Measurements from ENCODE around the gene ATG9B. TPM values are rescaled to one million over a fixed set of nuclear protein-coding genes. Genes with fewer than 3 reads are reported as not detected.

ATG9B gene, protein sequence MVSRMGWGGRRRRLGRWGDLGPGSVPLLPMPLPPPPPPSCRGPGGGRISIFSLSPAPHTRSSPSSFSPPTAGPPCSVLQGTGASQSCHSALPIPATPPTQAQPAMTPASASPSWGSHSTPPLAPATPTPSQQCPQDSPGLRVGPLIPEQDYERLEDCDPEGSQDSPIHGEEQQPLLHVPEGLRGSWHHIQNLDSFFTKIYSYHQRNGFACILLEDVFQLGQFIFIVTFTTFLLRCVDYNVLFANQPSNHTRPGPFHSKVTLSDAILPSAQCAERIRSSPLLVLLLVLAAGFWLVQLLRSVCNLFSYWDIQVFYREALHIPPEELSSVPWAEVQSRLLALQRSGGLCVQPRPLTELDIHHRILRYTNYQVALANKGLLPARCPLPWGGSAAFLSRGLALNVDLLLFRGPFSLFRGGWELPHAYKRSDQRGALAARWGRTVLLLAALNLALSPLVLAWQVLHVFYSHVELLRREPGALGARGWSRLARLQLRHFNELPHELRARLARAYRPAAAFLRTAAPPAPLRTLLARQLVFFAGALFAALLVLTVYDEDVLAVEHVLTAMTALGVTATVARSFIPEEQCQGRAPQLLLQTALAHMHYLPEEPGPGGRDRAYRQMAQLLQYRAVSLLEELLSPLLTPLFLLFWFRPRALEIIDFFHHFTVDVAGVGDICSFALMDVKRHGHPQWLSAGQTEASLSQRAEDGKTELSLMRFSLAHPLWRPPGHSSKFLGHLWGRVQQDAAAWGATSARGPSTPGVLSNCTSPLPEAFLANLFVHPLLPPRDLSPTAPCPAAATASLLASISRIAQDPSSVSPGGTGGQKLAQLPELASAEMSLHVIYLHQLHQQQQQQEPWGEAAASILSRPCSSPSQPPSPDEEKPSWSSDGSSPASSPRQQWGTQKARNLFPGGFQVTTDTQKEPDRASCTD
- 100 to 1,000 TPM in 1 of 2 donors, 10 to 100 TPM in 1; 36.0 to 143 TPM for polyA plus RNA-seq

- 70 to 76% methylated on average over 4 of the region's 4 CpGs for WGBS, 2 donors
- peaks cover 0 to 2% of the 10 kb centered on the region in 2 donors for H3K4me1 ChIP-seq (ENCODE audit: control insufficient read depth in 2 of 2, insufficient read depth in 2 of 2, low read length in 1 of 2)
- H3K9me3 ChIP-seq (ENCODE audit: control insufficient read depth in 2 of 2, insufficient read depth in 1 of 2, low read depth in 1 of 2, low read length in 1 of 2) = no peaks in the 10 kb centered on the region
- peaks cover 0 to 4% of the 10 kb centered on the region in 2 donors for H3K27me3 ChIP-seq (ENCODE audit: control insufficient read depth in 1 of 2, insufficient read depth in 2 of 2, low read length in 2 of 2)
- H3K36me3 ChIP-seq (ENCODE audit: control insufficient read depth in 2 of 2, insufficient read depth in 2 of 2, low read length in 1 of 2) = no peaks in the 10 kb centered on the region
- peak within 1 kb of the TSS; percentile 35 to 63 for H3K27ac ChIP-seq (ENCODE audit: low read depth in 2 of 2, low read length in 1 of 2)
- H3K4me3 ChIP-seq (ENCODE audit: low read depth in 1 of 2, low read length in 2 of 2) = peak within 1 kb of the TSS; percentile 39 to 54
These were observed at the start of gene ATG9B for GRCh38 chr7:151024435-151025056. Gene ATG9B (minus strand): TSS chr7:151024494. CDS start chr7:151024423, 71 bp downstream.

- H3K9me3 ChIP-seq (ENCODE audit: control insufficient read depth in 2 of 2, insufficient read depth in 1 of 2, low read depth in 1 of 2, low read length in 1 of 2) = no peaks in the 10 kb centered on the region
- WGBS, 2 donors = 83 to 88% methylated on average over 17 of the region's 17 CpGs
- H3K27me3 ChIP-seq (ENCODE audit: control insufficient read depth in 1 of 2, insufficient read depth in 2 of 2, low read length in 2 of 2) = no peaks in the 10 kb centered on the region
- H3K4me3 ChIP-seq (ENCODE audit: low read depth in 1 of 2, low read length in 2 of 2) = no peak overlapping the region
- H3K4me1 ChIP-seq (ENCODE audit: control insufficient read depth in 2 of 2, insufficient read depth in 2 of 2, low read length in 1 of 2) = peaks cover 0 to 2% of the 10 kb centered on the region in 2 donors
- H3K36me3 ChIP-seq (ENCODE audit: control insufficient read depth in 2 of 2, insufficient read depth in 2 of 2, low read length in 1 of 2) = peaks cover 6 to 61% of the 10 kb centered on the region in 2 donors
- no peak overlapping the region for H3K27ac ChIP-seq (ENCODE audit: low read depth in 2 of 2, low read length in 1 of 2)
These were observed 49.7 kb upstream of the ATG9B start for GRCh38 chr7:151073990-151074389.

- Histone ChIP-seq H3K4me1 (ENCODE audit: control insufficient read depth in 2 of 2, insufficient read depth in 2 of 2, low read length in 1 of 2) (no peaks in the 10 kb centered on the region), H3K36me3 (ENCODE audit: control insufficient read depth in 2 of 2, insufficient read depth in 2 of 2, low read length in 1 of 2) (peaks cover 9 to 67% of the 10 kb centered on the region in 2 donors), H3K4me3 (ENCODE audit: low read depth in 1 of 2, low read length in 2 of 2) (no peak overlapping the region), H3K27me3 (ENCODE audit: control insufficient read depth in 1 of 2, insufficient read depth in 2 of 2, low read length in 2 of 2) (no peaks in the 10 kb centered on the region), H3K27ac (ENCODE audit: low read depth in 2 of 2, low read length in 1 of 2) (no peak overlapping the region), H3K9me3 (ENCODE audit: control insufficient read depth in 2 of 2, insufficient read depth in 1 of 2, low read depth in 1 of 2, low read length in 1 of 2) (no peaks in the 10 kb centered on the region)
- WGBS, 2 donors = 92 to 93% methylated on average over 35 to 39 of the region's 39 CpGs
These were observed 47.0 kb upstream of the ATG9B start for GRCh38 chr7:151071032-151071866.

DNA sequence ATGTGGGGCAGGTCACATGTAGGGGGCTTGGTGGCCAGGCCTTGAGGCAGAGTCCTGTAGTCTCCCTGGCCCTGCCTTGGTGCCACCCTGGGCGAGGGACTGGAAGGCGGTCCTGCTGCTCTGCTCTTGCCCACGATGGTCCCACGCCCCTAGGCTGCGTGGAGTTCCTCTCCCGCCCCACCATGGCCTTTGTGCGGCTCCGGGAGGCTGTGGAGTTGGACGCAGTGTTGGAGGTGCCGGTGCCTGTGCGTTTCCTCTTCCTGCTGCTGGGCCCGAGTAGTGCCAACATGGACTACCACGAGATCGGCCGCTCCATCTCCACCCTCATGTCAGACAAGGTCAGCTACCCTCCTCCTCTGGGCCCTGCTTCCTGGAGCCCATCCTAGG, 46.3 kb upstream of the ATG9B start:
- no peaks in the 10 kb centered on the region for H3K4me1 ChIP-seq (ENCODE audit: control insufficient read depth in 2 of 2, insufficient read depth in 2 of 2, low read length in 1 of 2)
- no peaks in the 10 kb centered on the region for H3K27me3 ChIP-seq (ENCODE audit: control insufficient read depth in 1 of 2, insufficient read depth in 2 of 2, low read length in 2 of 2)
- H3K4me3 ChIP-seq (ENCODE audit: low read depth in 1 of 2, low read length in 2 of 2) = no peak overlapping the region
- H3K36me3 ChIP-seq (ENCODE audit: control insufficient read depth in 2 of 2, insufficient read depth in 2 of 2, low read length in 1 of 2) = peaks cover 5 to 66% of the 10 kb centered on the region in 2 donors
- no peak overlapping the region for H3K27ac ChIP-seq (ENCODE audit: low read depth in 2 of 2, low read length in 1 of 2)
- H3K9me3 ChIP-seq (ENCODE audit: control insufficient read depth in 2 of 2, insufficient read depth in 1 of 2, low read depth in 1 of 2, low read length in 1 of 2) = no peaks in the 10 kb centered on the region
- WGBS, 2 donors = 92 to 96% methylated on average over 15 of the region's 15 CpGs

GRCh38 chr7:151069841-151070573, 45.7 kb upstream of the ATG9B start:
- Histone ChIP-seq H3K4me1 (ENCODE audit: control insufficient read depth in 2 of 2, insufficient read depth in 2 of 2, low read length in 1 of 2) (no peaks in the 10 kb centered on the region), H3K9me3 (ENCODE audit: control insufficient read depth in 2 of 2, insufficient read depth in 1 of 2, low read depth in 1 of 2, low read length in 1 of 2) (no peaks in the 10 kb centered on the region), H3K27me3 (ENCODE audit: control insufficient read depth in 1 of 2, insufficient read depth in 2 of 2, low read length in 2 of 2) (no peaks in the 10 kb centered on the region), H3K4me3 (ENCODE audit: low read depth in 1 of 2, low read length in 2 of 2) (no peak overlapping the region), H3K36me3 (ENCODE audit: control insufficient read depth in 2 of 2, insufficient read depth in 2 of 2, low read length in 1 of 2) (peaks cover 3 to 66% of the 10 kb centered on the region in 2 donors), H3K27ac (ENCODE audit: low read depth in 2 of 2, low read length in 1 of 2) (no peak overlapping the region)
- WGBS, 2 donors = 85 to 89% methylated on average over 13 to 17 of the region's 17 CpGs

GRCh38 chr7:151068069-151068773, 43.9 kb upstream of the ATG9B start:
- Histone ChIP-seq H3K4me3 (ENCODE audit: low read depth in 1 of 2, low read length in 2 of 2) (no peak overlapping the region), H3K9me3 (ENCODE audit: control insufficient read depth in 2 of 2, insufficient read depth in 1 of 2, low read depth in 1 of 2, low read length in 1 of 2) (no peaks in the 10 kb centered on the region), H3K27me3 (ENCODE audit: control insufficient read depth in 1 of 2, insufficient read depth in 2 of 2, low read length in 2 of 2) (no peaks in the 10 kb centered on the region), H3K27ac (ENCODE audit: low read depth in 2 of 2, low read length in 1 of 2) (no peak overlapping the region), H3K4me1 (ENCODE audit: control insufficient read depth in 2 of 2, insufficient read depth in 2 of 2, low read length in 1 of 2) (peaks cover 0 to 2% of the 10 kb centered on the region in 2 donors), H3K36me3 (ENCODE audit: control insufficient read depth in 2 of 2, insufficient read depth in 2 of 2, low read length in 1 of 2) (peaks cover 3 to 66% of the 10 kb centered on the region in 2 donors)
- WGBS, 2 donors = 89 to 90% methylated on average over 12 of the region's 12 CpGs

DNA sequence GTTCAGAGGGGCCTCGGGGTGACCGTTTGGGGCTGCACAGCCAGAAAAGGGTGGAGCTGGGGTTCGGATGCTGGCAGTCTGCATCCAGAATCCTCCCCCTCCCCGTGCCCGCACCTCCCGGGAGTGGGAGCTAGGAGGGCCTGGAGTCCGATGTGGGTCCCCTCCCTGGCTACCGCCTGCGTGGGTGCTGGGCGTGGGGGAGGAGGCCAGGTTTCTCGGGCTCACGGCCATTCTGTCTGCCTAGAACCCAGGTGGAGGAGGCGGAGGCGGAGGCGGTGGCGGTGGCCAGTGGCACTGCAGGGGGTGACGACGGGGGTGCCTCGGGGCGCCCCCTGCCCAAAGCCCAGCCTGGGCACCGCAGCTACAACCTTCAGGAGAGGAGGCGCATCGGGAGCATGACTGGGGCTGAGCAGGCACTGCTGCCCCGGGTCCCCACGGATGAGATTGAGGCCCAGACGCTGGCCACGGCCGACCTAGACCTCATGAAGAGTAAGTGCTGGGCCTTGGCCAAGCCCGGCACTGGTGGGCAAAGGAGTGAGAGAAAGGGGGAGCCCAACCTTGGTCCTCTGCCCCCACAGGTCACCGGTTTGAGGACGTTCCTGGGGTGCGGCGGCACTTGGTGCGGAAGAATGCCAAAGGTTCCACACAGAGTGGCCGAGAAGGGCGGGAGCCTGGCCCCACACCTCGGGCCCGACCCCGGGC, 42.1 kb upstream of the ATG9B start:
- no peak overlapping the region for H3K4me3 ChIP-seq (ENCODE audit: low read depth in 1 of 2, low read length in 2 of 2)
- H3K27me3 ChIP-seq (ENCODE audit: control insufficient read depth in 1 of 2, insufficient read depth in 2 of 2, low read length in 2 of 2) = no peaks in the 10 kb centered on the region
- H3K9me3 ChIP-seq (ENCODE audit: control insufficient read depth in 2 of 2, insufficient read depth in 1 of 2, low read depth in 1 of 2, low read length in 1 of 2) = no peaks in the 10 kb centered on the region
- H3K36me3 ChIP-seq (ENCODE audit: control insufficient read depth in 2 of 2, insufficient read depth in 2 of 2, low read length in 1 of 2) = peaks cover 3 to 61% of the 10 kb centered on the region in 2 donors
- no peak overlapping the region for H3K27ac ChIP-seq (ENCODE audit: low read depth in 2 of 2, low read length in 1 of 2)
- 90 to 92% methylated on average over 38 to 39 of the region's 39 CpGs for WGBS, 2 donors
- H3K4me1 ChIP-seq (ENCODE audit: control insufficient read depth in 2 of 2, insufficient read depth in 2 of 2, low read length in 1 of 2) = peaks cover 6 to 14% of the 10 kb centered on the region in 2 donors

All from esophagus (tissue), 2 donors.